Measurements from ENCODE around the gene GABBR2. TPM values are rescaled to one million over a fixed set of nuclear protein-coding genes. Genes with fewer than 3 reads are reported as not detected.

The GABBR2 gene
- total RNA-seq, 1 experiment from 2014 or later, result 0.76 TPM

DNA sequence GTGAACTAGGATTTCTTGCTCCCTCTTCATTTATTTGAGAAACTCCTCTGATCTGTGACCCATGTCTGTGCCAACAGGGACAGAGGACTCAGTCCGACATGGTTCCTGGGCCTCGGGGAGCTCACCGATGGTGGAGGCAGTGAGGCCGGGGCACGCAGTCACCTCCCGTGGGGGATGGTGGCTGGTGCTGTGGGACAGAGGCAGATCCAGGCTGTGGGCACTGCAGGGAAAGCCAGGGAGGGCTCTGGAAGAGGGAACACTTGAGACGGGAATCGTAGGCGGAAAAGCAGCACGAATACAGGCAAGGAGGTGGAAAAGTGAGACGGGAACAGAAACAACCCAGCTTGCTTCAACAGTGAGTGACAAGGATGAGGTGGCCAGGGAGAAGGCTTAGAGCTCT lies 127.8 kb downstream of the GABBR2 start:
- TF ChIP-seq, protein P1, sequence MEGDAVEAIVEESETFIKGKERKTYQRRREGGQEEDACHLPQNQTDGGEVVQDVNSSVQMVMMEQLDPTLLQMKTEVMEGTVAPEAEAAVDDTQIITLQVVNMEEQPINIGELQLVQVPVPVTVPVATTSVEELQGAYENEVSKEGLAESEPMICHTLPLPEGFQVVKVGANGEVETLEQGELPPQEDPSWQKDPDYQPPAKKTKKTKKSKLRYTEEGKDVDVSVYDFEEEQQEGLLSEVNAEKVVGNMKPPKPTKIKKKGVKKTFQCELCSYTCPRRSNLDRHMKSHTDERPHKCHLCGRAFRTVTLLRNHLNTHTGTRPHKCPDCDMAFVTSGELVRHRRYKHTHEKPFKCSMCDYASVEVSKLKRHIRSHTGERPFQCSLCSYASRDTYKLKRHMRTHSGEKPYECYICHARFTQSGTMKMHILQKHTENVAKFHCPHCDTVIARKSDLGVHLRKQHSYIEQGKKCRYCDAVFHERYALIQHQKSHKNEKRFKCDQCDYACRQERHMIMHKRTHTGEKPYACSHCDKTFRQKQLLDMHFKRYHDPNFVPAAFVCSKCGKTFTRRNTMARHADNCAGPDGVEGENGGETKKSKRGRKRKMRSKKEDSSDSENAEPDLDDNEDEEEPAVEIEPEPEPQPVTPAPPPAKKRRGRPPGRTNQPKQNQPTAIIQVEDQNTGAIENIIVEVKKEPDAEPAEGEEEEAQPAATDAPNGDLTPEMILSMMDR (conservative IDR thresholded peaks at IDR 0.05), result no peak
- Histone ChIP-seq H3K9me3 (ENCODE audit: insufficient read depth, low read depth) (no peaks in the 10 kb centered on the region), H3F3A (ENCODE audit: insufficient read depth, low read depth) (peaks cover 7% of the 10 kb centered on the region; the same call in 1 of the 2 replicates), H3K27ac (no peak overlapping the region), H3K27me3 (ENCODE audit: insufficient read depth, low read depth) (no peaks in the 10 kb centered on the region), H3K79me2 (ENCODE audit: low read depth) (no peaks in the 10 kb centered on the region), H3K9me2 (ENCODE audit: insufficient read depth) (no peaks in the 10 kb centered on the region), H3K4me1 (replicated peaks; ENCODE audit: insufficient read depth) (peaks cover 12% of the 10 kb centered on the region), H4K20me1 (ENCODE audit: insufficient read depth) (no peaks in the 10 kb centered on the region), H3K4me3 (no peak overlapping the region), H3K4me2 (no peak overlapping the region), H2AFZ (no peak overlapping the region), H3K36me3 (ENCODE audit: low read depth) (no peaks in the 10 kb centered on the region)
- intact Hi-C loops (cut with micrococcal nuclease; ENCODE audit: unreplicated experiment), result no loop called here
- BruUV-seq (replicated peaks), result no TSS peak
- DNase-seq, result no peak
- ChIA-PET CTCF (no interaction called here), POLR2A (ENCODE audit: unreplicated experiment) (no interaction called here)

DNA sequence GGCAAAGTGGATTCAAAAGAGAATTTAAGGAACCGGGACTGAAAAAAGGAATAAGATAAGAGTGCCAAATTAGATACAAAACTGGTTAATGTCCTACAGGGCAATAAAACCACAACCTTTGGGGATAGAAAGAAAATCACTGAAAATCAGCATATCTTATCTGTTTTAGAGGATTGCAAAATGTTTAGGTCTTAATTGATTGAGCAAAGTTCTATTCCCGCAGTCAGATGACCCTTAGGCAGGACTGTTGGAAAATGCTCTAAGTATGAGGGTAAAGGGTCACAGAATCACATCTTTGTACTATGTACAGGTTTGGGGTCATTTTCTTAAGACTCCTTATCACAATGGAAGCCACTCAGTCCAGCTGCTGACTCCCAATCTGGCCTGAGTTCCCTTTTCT lies 129.0 kb downstream of the GABBR2 start:
- no TSS peak for BruUV-seq (replicated peaks)
- H3K27ac ChIP-seq, result no peak overlapping the region
- H3K27me3 ChIP-seq (ENCODE audit: insufficient read depth, low read depth), result no peaks in the 10 kb centered on the region
- H3K36me3 ChIP-seq (ENCODE audit: low read depth), result no peaks in the 10 kb centered on the region
- no peaks in the 10 kb centered on the region for H3K9me3 ChIP-seq (ENCODE audit: insufficient read depth, low read depth)
- no peak overlapping the region for H3K4me2 ChIP-seq
- H3F3A ChIP-seq (ENCODE audit: insufficient read depth, low read depth), result peaks cover 17% of the 10 kb centered on the region
- CTCF ChIA-PET, result no interaction called here
- no peak overlapping the region for H3K4me3 ChIP-seq
- intact Hi-C loops (cut with micrococcal nuclease; ENCODE audit: unreplicated experiment), result loop anchor here (5.0 to 10.0 kb wide), 2 partner anchors 215 to 262 kb away; partner anchors contain the start of gene ANKS6
- POLR2A ChIA-PET (ENCODE audit: unreplicated experiment), result no interaction called here
- TF ChIP-seq EZH2 (IDR thresholded peaks at IDR 0.05; ENCODE audit: low read depth), result no peak
- TF ChIP-seq, protein P1 (conservative IDR thresholded peaks at IDR 0.05), result no peak
- no peaks in the 10 kb centered on the region for H3K9me2 ChIP-seq (ENCODE audit: insufficient read depth)
- H3K79me2 ChIP-seq (ENCODE audit: low read depth), result no peaks in the 10 kb centered on the region
- DNase-seq, result no peak
- peaks cover 23% of the 10 kb centered on the region for H3K4me1 ChIP-seq (replicated peaks; ENCODE audit: insufficient read depth)
- H2AFZ ChIP-seq, result no peak overlapping the region
- H4K20me1 ChIP-seq (ENCODE audit: insufficient read depth), result no peaks in the 10 kb centered on the region

DNA sequence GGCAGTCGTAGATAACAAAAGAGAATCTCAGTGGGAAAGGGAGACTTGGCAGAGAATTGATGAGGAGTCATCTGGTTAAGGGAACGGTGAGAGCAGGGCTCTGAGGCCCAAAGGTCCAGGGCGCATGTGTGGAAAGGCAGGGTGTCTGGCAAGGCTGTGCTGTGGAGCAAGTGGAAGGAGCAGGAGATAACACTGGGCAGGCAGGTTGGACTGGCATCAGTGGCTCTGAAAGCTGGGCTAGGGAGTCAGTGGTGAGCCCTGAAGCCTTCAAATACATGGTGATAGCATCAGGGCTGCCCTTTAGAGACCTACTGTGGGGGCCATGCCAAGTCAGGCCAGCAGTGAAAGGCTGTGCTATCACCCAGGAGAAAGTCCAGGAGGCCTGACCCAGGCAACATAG lies 131.3 kb downstream of the GABBR2 start:
- BruUV-seq (replicated peaks), result no TSS peak
- TF ChIP-seq, protein P1 (conservative IDR thresholded peaks at IDR 0.05), result no peak
- no peak for TF ChIP-seq EZH2 (IDR thresholded peaks at IDR 0.05; ENCODE audit: low read depth)
- H4K20me1 ChIP-seq (ENCODE audit: insufficient read depth), result no peaks in the 10 kb centered on the region
- intact Hi-C loops (cut with micrococcal nuclease; ENCODE audit: unreplicated experiment), result loop anchor here (5.0 to 10.0 kb wide), 2 partner anchors 217 to 260 kb away; partner anchors contain the start of gene ANKS6
- no peak overlapping the region for H3K4me3 ChIP-seq
- peaks cover 22% of the 10 kb centered on the region for H3F3A ChIP-seq (ENCODE audit: insufficient read depth, low read depth)
- H3K27me3 ChIP-seq (ENCODE audit: insufficient read depth, low read depth), result no peaks in the 10 kb centered on the region
- H3K36me3 ChIP-seq (ENCODE audit: low read depth), result no peaks in the 10 kb centered on the region
- no peak overlapping the region for H3K4me2 ChIP-seq
- H2AFZ ChIP-seq, result no peak overlapping the region
- H3K9me2 ChIP-seq (ENCODE audit: insufficient read depth), result no peaks in the 10 kb centered on the region
- H3K9me3 ChIP-seq (ENCODE audit: insufficient read depth, low read depth), result no peaks in the 10 kb centered on the region
- no peak overlapping the region for H3K27ac ChIP-seq
- ChIA-PET POLR2A (ENCODE audit: unreplicated experiment) (no interaction called here), CTCF (no interaction called here)
- DNase-seq, result no peak
- no peaks in the 10 kb centered on the region for H3K79me2 ChIP-seq (ENCODE audit: low read depth)
- H3K4me1 ChIP-seq (replicated peaks; ENCODE audit: insufficient read depth), result peaks cover 22% of the 10 kb centered on the region
